GM20000 (cell line): Measurements from ENCODE around the gene FOXE1.

Experiments used
- DNase-seq: peaks from one replicate; pipeline ENCODE4 v3.0.0; 2012; ENCODE audit warnings: low spot score
- CTCF ChIP-seq: IDR thresholded peaks from 2 replicates; pipeline ENCODE4 v1.5.1; 2012; ENCODE audit warnings: mild to moderate bottlenecking, control low read depth; ENCODE audit errors: extremely low read depth, missing control alignments

The FOXE1 gene

GRCh38 chr9:97840521-97840920 lies 12.5 kb upstream of the FOXE1 start:
- DNase-seq: no peak
- no peak for TF ChIP-seq CTCF

GRCh38 chr9:97842960-97843359 lies 10.1 kb upstream of the FOXE1 start:
- no peak for DNase-seq
- TF ChIP-seq CTCF: no peak

- no peak for TF ChIP-seq CTCF
Measured at GRCh38 chr9:97845130-97845529, 7.9 kb upstream of the FOXE1 start.

GRCh38 chr9:97845763-97846162 lies 7.3 kb upstream of the FOXE1 start:
- no peak for DNase-seq
- TF ChIP-seq CTCF: no peak

More at GRCh38 chr9:97845130-97845529, 7.9 kb upstream of the FOXE1 start:
- no peak for DNase-seq

- no peak for TF ChIP-seq CTCF
- DNase-seq: no peak
Measured at GRCh38 chr9:97846347-97846746, 6.7 kb upstream of the FOXE1 start.

GRCh38 chr9:97847474-97848214 lies 5.4 kb upstream of the FOXE1 start:
- no peak for DNase-seq
- TF ChIP-seq CTCF: no peak

- no peak for DNase-seq
- TF ChIP-seq CTCF: no peak
Measured at GRCh38 chr9:97848215-97848479, 4.9 kb upstream of the FOXE1 start.
